B cell (primary cell): ENCODE results near the gene ATG4B. TPM values are rescaled to one million over a fixed set of nuclear protein-coding genes. Genes with fewer than 3 reads are reported as not detected.

Experiments used
- ATAC-seq: fragments of 200-7000 bp; cut with Tn5 transposase; one replicate; pipeline ENCODE4 v1.10.0; 2021; ENCODE audit warnings: low read depth, mild to moderate bottlenecking, moderate number of reproducible peaks, moderate library complexity
- CTCF ChIA-PET: fragments of 350-600 bp; sonication (Branson Sonifier 250); formaldehyde crosslinking; loops from one replicate; lab custom pipeline; 2021; ENCODE audit warnings: antibody characterized with exemption, inconsistent platforms; lab: Charles Lee
- POLR2A ChIA-PET: fragments of 350-600 bp; sonication (Branson Sonifier 250); formaldehyde crosslinking; loops from one replicate; lab custom pipeline; 2021; ENCODE audit warnings: antibody characterized with exemption; lab: Charles Lee
- DNase-seq: peaks from one replicate; pipeline ENCODE4 v3.0.0; 2013
- H2AFZ ChIP-seq: 2 replicates; pipeline ENCODE4 v1.6.1; 2012; ENCODE audit warnings: mild to moderate bottlenecking, low read depth, low read length; ENCODE audit not compliant: insufficient read depth, poor library complexity, severe bottlenecking
- H3K27ac ChIP-seq, 2 donors: 1 replicate in 1 of 2; 2 replicates in 1 of 2; pipeline ENCODE4 v1.5.1; 2012 to 2013; ENCODE audit warnings: low read length in 2 of 2, mild to moderate bottlenecking in 2 of 2, moderate library complexity in 1 of 2
- H3K27me3 ChIP-seq, 4 experiments: fragments of 200-600 bp in 1 of 4; sonication (generic) in 1 of 4; replicated peaks in 1 of 4; 1 replicate in 2 of 4; 2 replicates in 2 of 4; pipeline versions ENCODE4 v1.6.1 to v1.7.0; 2013 to 2016; ENCODE audit warnings: low read length in 3 of 4, mild to moderate bottlenecking in 2 of 4, mixed read lengths in 1 of 4, moderate library complexity in 1 of 4; ENCODE audit not compliant: insufficient read depth in 4 of 4, control insufficient read depth in 3 of 4; ENCODE audit errors: control extremely low read depth in 1 of 4
- H3K36me3 ChIP-seq, 2 experiments: replicated peaks in 1 of 2; 1 replicate in 1 of 2; 2 replicates in 1 of 2; pipeline versions ENCODE4 v1.6.1 to v1.7.1; 2013; ENCODE audit warnings: low read length in 1 of 2; ENCODE audit not compliant: insufficient read depth in 2 of 2, control insufficient read depth in 1 of 2; ENCODE audit errors: control extremely low read depth in 1 of 2, extremely low read depth in 1 of 2
- H3K4me1 ChIP-seq, 2 donors: fragments of 200-600 bp in 1 of 2; sonication (generic) in 1 of 2; 1 replicate in 1 of 2; 2 replicates in 1 of 2; pipeline versions ENCODE4 v1.5.1 to v1.6.1; 2013 to 2017; ENCODE audit warnings: low read length in 2 of 2; ENCODE audit not compliant: control insufficient read depth in 2 of 2, insufficient read depth in 2 of 2
- H3K4me2 ChIP-seq: replicated peaks from 2 replicates; pipeline ENCODE3; 2012; ENCODE audit warnings: mild to moderate bottlenecking, low read depth, low read length; ENCODE audit not compliant: poor library complexity, severe bottlenecking
- H3K4me3 ChIP-seq, 5 experiments: fragments of 200-600 bp in 1 of 5; sonication (generic) in 1 of 5; 1 replicate in 3 of 5; 2 replicates in 2 of 5; pipeline versions ENCODE4 v1.5.1 to v1.7.0; 2011 to 2016; ENCODE audit warnings: low read length in 4 of 5, mild to moderate bottlenecking in 4 of 5, low read depth in 2 of 5, control low read depth in 1 of 5, moderate library complexity in 1 of 5; ENCODE audit not compliant: insufficient read depth in 1 of 5; ENCODE audit errors: control extremely low read depth in 1 of 5, extremely low read depth in 1 of 5
- H3K79me2 ChIP-seq: fragments of 200-600 bp; sonication (generic); one replicate; pipeline ENCODE4 v1.6.0; 2016; ENCODE audit warnings: low read length; ENCODE audit not compliant: control insufficient read depth, insufficient read depth
- H3K9ac ChIP-seq: fragments of 200-600 bp; sonication (generic); 2 replicates; pipeline ENCODE4 v1.6.1; 2017; ENCODE audit warnings: mild to moderate bottlenecking, low read length, moderate library complexity
- H3K9me3 ChIP-seq, 3 donors: one replicate each; pipeline versions ENCODE4 v1.6.1 to v1.7.1; 2013; ENCODE audit warnings: low read length in 2 of 3; ENCODE audit not compliant: control insufficient read depth in 2 of 3, insufficient read depth in 1 of 3; ENCODE audit errors: control extremely low read depth in 1 of 3
- H4K20me1 ChIP-seq: 2 replicates; pipeline ENCODE4 v1.6.0; 2012; ENCODE audit warnings: mild to moderate bottlenecking, low read length; ENCODE audit not compliant: insufficient read depth, control insufficient read depth, poor library complexity, severe bottlenecking
- H3K27ac Mint-ChIP-seq: one replicate; pipeline ENCODE4 v1.8.0; 2021; ENCODE audit warnings: mixed read lengths
- H3K27me3 Mint-ChIP-seq: one replicate; pipeline ENCODE4 v1.8.0; 2021; ENCODE audit warnings: mixed read lengths
- H3K4me1 Mint-ChIP-seq: one replicate; pipeline ENCODE4 v1.8.0; 2021; ENCODE audit warnings: mixed read lengths
- H3K4me3 Mint-ChIP-seq: one replicate; pipeline ENCODE4 v1.8.0; 2021; ENCODE audit warnings: mixed read lengths
- H3K9me3 Mint-ChIP-seq: one replicate; pipeline ENCODE4 v1.8.0; 2022; ENCODE audit warnings: mixed read lengths; ENCODE audit not compliant: insufficient read depth
- CTCF ChIP-seq: fragments of 200-600 bp; IDR thresholded peaks from one replicate; pipeline ENCODE4 v1.8.0; 2022; ENCODE audit warnings: antibody characterized with exemption, mild to moderate bottlenecking
- EZH2 ChIP-seq: IDR thresholded peaks from 2 replicates; pipeline ENCODE4 v1.6.1; 2012; ENCODE audit warnings: borderline replicate concordance, low read depth, mild to moderate bottlenecking, moderate library complexity, low read length; ENCODE audit not compliant: insufficient read depth, poor library complexity, severe bottlenecking
- WGBS: methylation state at CpG from one replicate; pipeline ENCODE4 v1.1.5; 2013; ENCODE audit warnings: missing lambda C conversion rate; ENCODE audit not compliant: insufficient coverage; 5-methylcytosine and 5-hydroxymethylcytosine counted together
- intact Hi-C: fragments of 100-400 bp; cut with micrococcal nuclease; formaldehyde crosslinking; loops from one replicate; pipeline ENCODE4 v1.10.0; 2022
- polyA plus RNA-seq: library from polyadenylated mRNA; depleted of rRNA; stranded (reverse); fragments of >200 nt; gene quantifications from 2 replicates; pipeline ENCODE4 v1.2.3, GENCODE V29; 2012
- total RNA-seq, 2 donors: library from RNA; stranded (reverse); fragments of 120-200 nt in 1 of 2; gene quantifications; 1 replicate in 1 of 2; 2 replicates in 1 of 2; pipeline versions ENCODE4 v1.2.3 to v1.2.4, GENCODE V29; 2013 to 2022

Gene ATG4B
- total and polyA plus RNA-seq, 2 donors (not counting 1 experiment from before 2014, with no cell fraction given): 130 TPM

DNA sequence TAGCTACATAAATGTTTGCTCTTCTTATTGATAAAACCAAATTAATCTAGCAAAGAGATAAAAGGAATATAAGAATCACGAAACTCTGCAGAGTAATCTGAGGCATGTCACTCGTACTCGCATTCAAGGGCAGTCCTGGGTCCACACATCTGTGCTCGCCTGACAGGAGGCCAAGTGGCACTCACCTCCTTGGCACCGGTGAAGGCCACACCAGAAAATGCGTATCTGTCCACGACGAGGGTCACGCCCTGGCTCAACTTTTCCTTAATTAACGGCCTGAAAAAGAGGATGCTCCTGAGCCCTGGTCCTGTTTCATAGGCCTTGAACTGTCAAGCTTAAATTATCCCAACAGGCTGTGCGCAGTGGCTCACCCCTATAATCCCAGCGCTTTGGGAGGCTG, 42.6 kb downstream of the ATG4B start:
- intact Hi-C loops: no loop called here
- TF ChIP-seq CTCF (no peak), EZH2 (no peak)
- Mint-ChIP-seq H3K4me3 (no peak overlapping the region), H3K27ac (no peak overlapping the region), H3K27me3 (no peaks in the 10 kb centered on the region), H3K4me1 (peaks cover 3% of the 10 kb centered on the region), H3K9me3 (no peaks in the 10 kb centered on the region)
- H4K20me1 ChIP-seq: peaks cover 10% of the 10 kb centered on the region
- H3K9ac ChIP-seq: no peak overlapping the region
- POLR2A ChIA-PET: no interaction called here
- no peak overlapping the region for H3K4me3 ChIP-seq
- over 99% methylated on average over 10 of the region's 12 CpGs for WGBS
- DNase-seq: no peak
- H3K9me3 ChIP-seq: no peaks in the 10 kb centered on the region
- H3K27me3 ChIP-seq: no peaks in the 10 kb centered on the region
- CTCF ChIA-PET: interaction anchor here (0.6 kb wide), 1 partner anchor 461 kb away, joined by 3 read pairs; no protein-coding TSS in a partner anchor
- peaks cover 2 to 41% of the 10 kb centered on the region in 2 experiments for H3K36me3 ChIP-seq
- H3K27ac ChIP-seq: no peak overlapping the region
- no peak overlapping the region for H2AFZ ChIP-seq
- no peak overlapping the region for H3K4me2 ChIP-seq
- no peak for ATAC-seq
- H3K4me1 ChIP-seq: no peaks in the 10 kb centered on the region
- peaks cover 26% of the 10 kb centered on the region for H3K79me2 ChIP-seq

DNA sequence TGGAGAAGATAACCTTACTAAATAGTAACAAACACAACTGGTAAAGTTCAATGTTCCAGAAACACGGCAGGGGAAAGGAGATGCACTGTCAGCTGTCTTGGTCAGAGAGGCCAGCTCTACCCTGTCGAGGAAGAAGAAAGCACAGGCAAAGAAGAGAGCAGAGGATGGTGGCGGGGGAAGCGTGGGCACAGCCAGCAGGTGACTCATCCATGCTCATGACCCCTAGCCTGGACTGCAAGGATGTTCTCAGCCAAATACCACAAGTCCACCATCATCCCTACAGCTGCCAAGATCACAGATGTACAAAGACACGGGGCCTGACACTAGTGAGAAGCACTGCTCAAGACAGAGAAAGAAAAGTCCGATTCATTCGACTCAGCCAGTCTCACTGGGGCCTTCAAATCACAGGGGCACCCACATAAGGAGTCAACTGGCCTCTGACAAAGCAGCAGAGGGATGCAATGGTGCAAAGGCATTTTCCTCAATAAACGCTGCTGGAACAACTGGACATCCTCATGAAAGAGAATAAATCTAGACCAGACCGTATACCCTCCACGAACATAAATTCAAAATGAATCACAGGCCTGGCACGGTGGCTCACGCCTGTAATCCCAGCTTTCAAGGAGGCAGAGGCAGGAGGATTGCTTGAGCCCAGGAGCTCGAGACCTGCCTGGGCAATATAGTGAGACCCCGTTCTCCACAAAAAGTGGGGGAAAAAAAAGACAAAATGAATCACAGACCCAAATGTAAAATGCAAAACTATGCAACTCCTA, 43.5 kb downstream of the ATG4B start:
- ChIA-PET CTCF (no interaction called here), POLR2A (no interaction called here)
- TF ChIP-seq CTCF: no peak
- no peak for TF ChIP-seq EZH2
- Mint-ChIP-seq H3K27me3 (no peaks in the 10 kb centered on the region), H3K9me3 (no peaks in the 10 kb centered on the region), H3K4me1 (peaks cover 8% of the 10 kb centered on the region), H3K4me3 (no peak overlapping the region), H3K27ac (no peak overlapping the region)
- Histone ChIP-seq H3K4me1 (peaks cover 0 to 2% of the 10 kb centered on the region in 2 donors), H3K9ac (no peak overlapping the region), H3K36me3 (peaks cover 2 to 38% of the 10 kb centered on the region in 2 experiments), H3K27me3 (no peaks in the 10 kb centered on the region), H3K4me3 (no peak overlapping the region), H2AFZ (no peak overlapping the region), H4K20me1 (peaks cover 10% of the 10 kb centered on the region), H3K9me3 (no peaks in the 10 kb centered on the region), H3K79me2 (peaks cover 26% of the 10 kb centered on the region), H3K4me2 (no peak overlapping the region), H3K27ac (no peak overlapping the region)
- ATAC-seq: no peak
- no peak for DNase-seq
- WGBS: 94% methylated on average over 11 of the region's 14 CpGs
- intact Hi-C loops: no loop called here
